Measurements from ENCODE around the gene RPL13. TPM values are rescaled to one million over a fixed set of nuclear protein-coding genes. Genes with fewer than 3 reads are reported as not detected.

RPL13 gene
- 2,243 and 2,962 TPM in 2 replicates for total RNA-seq

DNA sequence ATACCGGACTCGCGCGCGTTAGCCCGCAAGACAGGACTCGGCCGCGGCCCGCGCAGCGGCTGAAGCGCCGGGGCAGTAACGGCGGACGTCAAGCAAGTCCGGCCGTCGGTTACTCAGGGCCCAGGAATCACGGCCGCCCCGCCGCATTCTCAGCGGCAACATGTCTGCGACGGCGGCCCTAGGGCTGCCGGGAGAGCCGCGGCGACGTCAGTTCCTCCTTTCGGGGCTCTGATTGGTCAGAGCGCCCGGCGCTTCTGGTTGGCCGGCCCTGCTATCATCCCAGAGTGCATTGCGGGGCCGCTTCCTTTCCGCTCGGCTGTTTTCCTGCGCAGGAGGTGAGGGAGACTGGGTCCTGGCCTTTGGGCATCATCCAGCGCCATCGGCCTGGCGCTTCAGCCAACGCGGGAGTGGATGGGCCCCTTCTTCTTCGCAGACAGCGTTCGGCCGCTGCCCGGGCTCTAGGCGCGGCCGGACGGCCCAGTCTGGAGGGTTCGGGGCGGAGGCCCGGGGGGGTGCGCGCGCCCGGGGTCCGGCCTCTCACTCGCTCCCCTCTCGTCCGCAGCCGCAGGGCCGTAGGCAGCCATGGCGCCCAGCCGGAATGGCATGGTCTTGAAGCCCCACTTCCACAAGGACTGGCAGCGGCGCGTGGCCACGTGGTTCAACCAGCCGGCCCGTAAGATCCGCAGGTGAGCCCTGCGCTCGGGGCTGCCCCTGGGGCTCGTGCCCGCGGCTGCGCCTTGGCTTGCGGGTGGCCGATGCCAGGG lies at the start of gene RPL13:
Gene RPL13 (plus strand): TSS at position 305 of the 764 bp plus-strand sequence. CDS start 278 bp downstream, at position 583.

GRCh38 chr16:89575247-89576152 lies 15.0 kb downstream of the RPL13 start, which contains the start of gene CPNE7:
Gene CPNE7 (plus strand): TSS chr16:89575758. CDS start chr16:89575898, 140 bp downstream.

DNA sequence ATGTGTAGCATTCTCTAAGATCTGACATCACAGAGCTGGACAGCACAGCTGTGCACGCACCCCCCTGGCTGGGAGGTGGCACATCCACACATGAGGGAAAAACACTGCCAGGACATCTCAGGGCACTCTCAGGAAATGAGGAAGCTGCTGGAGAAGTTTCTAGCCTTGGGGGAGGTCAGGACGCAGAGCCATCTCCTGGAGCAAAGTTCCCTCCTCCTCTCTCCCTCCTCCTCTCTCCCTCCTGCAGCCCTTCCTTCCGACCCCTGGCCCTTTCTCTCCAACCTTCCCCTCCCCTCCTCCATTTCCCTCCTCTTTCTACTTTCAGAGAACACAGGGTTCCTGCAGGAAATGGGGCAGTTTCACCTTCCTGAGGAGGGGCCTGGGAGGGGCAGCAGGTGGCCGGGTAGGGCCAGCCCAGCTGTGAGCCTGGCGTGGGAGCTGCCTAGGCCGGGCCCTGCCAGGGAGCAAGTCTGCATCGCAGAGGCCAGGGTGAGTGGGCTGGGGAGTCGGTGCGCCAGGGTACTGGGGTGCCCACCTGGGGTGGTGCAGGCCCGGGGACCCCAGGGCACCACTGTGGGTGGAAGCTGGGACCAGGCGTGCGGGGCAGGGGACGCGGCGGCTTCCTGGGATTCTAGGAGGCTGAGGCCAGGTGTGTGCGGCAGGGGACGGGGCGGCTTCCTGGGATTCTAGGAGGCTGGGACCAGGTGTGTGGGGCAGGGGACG lies 52.9 kb downstream of the RPL13 start, which contains the start of gene DPEP1:
Gene DPEP1 (plus strand): TSS at position 412 of the 723 bp plus-strand sequence. CDS start 16,769 bp downstream, outside the sequence.

Other genes starting within 250 kb of the RPL13 start
- 50.6 and 144 TPM in 2 replicates for gene ANKRD11, start 70.1 kb upstream of the RPL13 start, total RNA-seq
- gene SPG7, start 52.3 kb upstream of the RPL13 start, total RNA-seq = 44.1 and 86.4 TPM in 2 replicates
- 1.00 and 3.1 TPM in 2 replicates for gene CPNE7, start 15.1 kb downstream of the RPL13 start, total RNA-seq
- not detected in 2 replicates for gene DPEP1, start 53.0 kb downstream of the RPL13 start, total RNA-seq
- gene CHMP1A, start 97.0 kb downstream of the RPL13 start, total RNA-seq = 82.4 and 91.3 TPM in 2 replicates
- 1.4 and 3.2 TPM in 2 replicates for gene SPATA33, start 97.2 kb downstream of the RPL13 start, total RNA-seq
- gene CDK10, start 126.0 kb downstream of the RPL13 start, total RNA-seq = 23.6 and 38.9 TPM in 2 replicates
- gene SPATA2L, start 141.0 kb downstream of the RPL13 start, total RNA-seq = 10.7 and 16.7 TPM in 2 replicates
- 2.7 and 6.0 TPM in 2 replicates for gene VPS9D1, start 160.2 kb downstream of the RPL13 start, total RNA-seq
- gene ZNF276, start 160.9 kb downstream of the RPL13 start, total RNA-seq = 18.8 and 29.0 TPM in 2 replicates